GM23248 (cell line): ENCODE measurements around the gene ANKS1B. TPM values are rescaled to one million over a fixed set of nuclear protein-coding genes. Genes with fewer than 3 reads are reported as not detected.

Experiments
- DNase-seq: peaks from one replicate; pipeline ENCODE4 v3.0.0-alpha.2; 2015
- H2AFZ ChIP-seq: fragments of 200-600 bp; sonication (generic); 2 replicates; pipeline ENCODE4 v1.6.1; 2016; ENCODE audit warnings: antibody characterized with exemption
- H3F3A ChIP-seq: fragments of 200-600 bp; sonication (generic); 2 replicates; pipeline ENCODE4 v1.6.1; 2016; ENCODE audit warnings: mild to moderate bottlenecking, antibody characterized with exemption, mixed run types; ENCODE audit not compliant: insufficient read depth
- H3K27ac ChIP-seq: fragments of 200-600 bp; sonication (generic); 2 replicates; pipeline ENCODE4 v1.5.1; 2016; ENCODE audit warnings: mild to moderate bottlenecking
- H3K27me3 ChIP-seq: fragments of 200-600 bp; sonication (generic); replicated peaks from 2 replicates; pipeline ENCODE4 v1.6.1; 2016; ENCODE audit warnings: mild to moderate bottlenecking; ENCODE audit not compliant: insufficient read depth
- H3K36me3 ChIP-seq: fragments of 200-600 bp; sonication (generic); 2 replicates; pipeline ENCODE4 v1.6.1; 2016; ENCODE audit warnings: low read depth, mild to moderate bottlenecking
- H3K4me1 ChIP-seq: fragments of 200-600 bp; sonication (generic); 2 replicates; pipeline ENCODE4 v1.6.1; 2016; ENCODE audit warnings: mild to moderate bottlenecking; ENCODE audit not compliant: insufficient read depth
- H3K4me2 ChIP-seq: fragments of 200-600 bp; sonication (generic); one replicate; pipeline ENCODE4 v1.6.1; 2016; ENCODE audit warnings: mild to moderate bottlenecking; ENCODE audit not compliant: unreplicated experiment
- H3K4me3 ChIP-seq: fragments of 200-600 bp; sonication (generic); 2 replicates; pipeline ENCODE4 v1.5.1; 2016; ENCODE audit warnings: mild to moderate bottlenecking
- H3K79me2 ChIP-seq: fragments of 200-600 bp; sonication (generic); 2 replicates; pipeline ENCODE4 v1.6.1; 2016; ENCODE audit warnings: mild to moderate bottlenecking; ENCODE audit not compliant: insufficient read depth
- H3K9ac ChIP-seq: fragments of 200-600 bp; sonication (generic); 2 replicates; pipeline ENCODE4 v1.6.1; 2016; ENCODE audit warnings: mild to moderate bottlenecking
- H3K9me2 ChIP-seq: fragments of 200-600 bp; sonication (generic); 2 replicates; pipeline ENCODE4 v1.6.1; 2016; ENCODE audit warnings: mixed run types, mild to moderate bottlenecking, moderate library complexity; ENCODE audit not compliant: insufficient read depth
- H3K9me3 ChIP-seq: fragments of 200-600 bp; sonication (generic); one replicate; pipeline ENCODE4 v1.6.1; 2017; ENCODE audit warnings: low read depth
- H4K20me1 ChIP-seq: fragments of 200-600 bp; sonication (generic); 2 replicates; pipeline ENCODE4 v1.6.0; 2016; ENCODE audit not compliant: insufficient read depth
- EZH2 ChIP-seq: fragments of 200-600 bp; sonication (generic); IDR thresholded peaks from 2 replicates; pipeline ENCODE4 v1.6.1; 2018; ENCODE audit warnings: antibody characterized with exemption, mild to moderate bottlenecking; ENCODE audit not compliant: insufficient read depth, poor library complexity, severe bottlenecking
- EZH2phosphoT487 ChIP-seq: fragments of 200-600 bp; sonication (generic); IDR thresholded peaks from 2 replicates; pipeline ENCODE4 v1.6.1; 2018; ENCODE audit warnings: antibody characterized with exemption, moderate library complexity, mild to moderate bottlenecking, low read depth; ENCODE audit not compliant: insufficient read depth
- WGBS, 2 experiments: methylation state at CpG; one replicate each; pipeline ENCODE4 v1.1.6; 2015 to 2017; ENCODE audit warnings: low lambda C conversion rate in 2 of 2, low coverage in 1 of 2; ENCODE audit errors: missing lambda C conversion rate in 2 of 2; 5-methylcytosine and 5-hydroxymethylcytosine counted together
- in situ Hi-C: fragments of 300-500 bp; cut with MboI; formaldehyde crosslinking; loops from 2 replicates; pipeline ENCODE4 v1.15.0; 2020
- polyA plus RNA-seq: library from polyadenylated mRNA; unstranded; fragments of >200 nt; fragmentation: Nextera tagmentation; extraction: Ambion mirVana; gene quantifications from 2 replicates; pipeline ENCODE4 v1.2.1, GENCODE V29; 2016
- total RNA-seq: library from RNA; depleted of rRNA; stranded (reverse); fragments of >200 nt; shearing (Covaris generic); gene quantifications from 2 replicates; pipeline ENCODE4 v1.2.3, GENCODE V29; 2014

The ANKS1B gene
- total and polyA plus RNA-seq, 2 experiments from 2014 or later, result not detected

GRCh38 chr12:99367181-99367580 is 617.6 kb downstream of the ANKS1B start:
- H3K36me3 ChIP-seq, result no peaks in the 10 kb centered on the region
- no peak overlapping the region for H3K27ac ChIP-seq

GRCh38 chr12:99352269-99352668 is 632.5 kb downstream of the ANKS1B start:
- H2AFZ ChIP-seq, result no peak overlapping the region
- H3F3A ChIP-seq, result no peaks in the 10 kb centered on the region
- H3K9ac ChIP-seq, result no peak overlapping the region
- H4K20me1 ChIP-seq, result no peaks in the 10 kb centered on the region
- in situ Hi-C loops, result no loop called here
- no peaks in the 10 kb centered on the region for H3K9me2 ChIP-seq
- WGBS, 2 experiments, result 9 to 12% methylated on average over 3 of the region's 3 CpGs
- no peak overlapping the region for H3K4me2 ChIP-seq
- no peaks in the 10 kb centered on the region for H3K79me2 ChIP-seq
- H3K27me3 ChIP-seq, result 0 out of 2 replicates have a peak, but pooled peaks cover 5% of the 10 kb centered on the region
- DNase-seq, result no peak
- no peak overlapping the region for H3K27ac ChIP-seq
- H3K4me3 ChIP-seq, result no peak overlapping the region
- TF ChIP-seq EZH2 (no peak), EZH2phosphoT487 (no peak)
- H3K9me3 ChIP-seq, result no peaks in the 10 kb centered on the region
- H3K4me1 ChIP-seq, result no peaks in the 10 kb centered on the region
- H3K36me3 ChIP-seq, result no peaks in the 10 kb centered on the region

More at GRCh38 chr12:99367181-99367580, 617.6 kb downstream of the ANKS1B start:
- Histone ChIP-seq H3K9me3 (no peaks in the 10 kb centered on the region), H3K9me2 (no peaks in the 10 kb centered on the region), H3K79me2 (no peaks in the 10 kb centered on the region), H2AFZ (no peak overlapping the region), H3K27me3 (no peaks in the 10 kb centered on the region), H3K4me1 (no peaks in the 10 kb centered on the region), H3K4me2 (no peak overlapping the region), H3F3A (no peaks in the 10 kb centered on the region), H3K4me3 (no peak overlapping the region), H3K9ac (no peak overlapping the region), H4K20me1 (no peaks in the 10 kb centered on the region)
- in situ Hi-C loops, result no loop called here
- TF ChIP-seq EZH2 (no peak), EZH2phosphoT487 (no peak)
- WGBS, 2 experiments, result 18 to 22% methylated on average over 3 of the region's 3 CpGs
- no peak for DNase-seq

DNA sequence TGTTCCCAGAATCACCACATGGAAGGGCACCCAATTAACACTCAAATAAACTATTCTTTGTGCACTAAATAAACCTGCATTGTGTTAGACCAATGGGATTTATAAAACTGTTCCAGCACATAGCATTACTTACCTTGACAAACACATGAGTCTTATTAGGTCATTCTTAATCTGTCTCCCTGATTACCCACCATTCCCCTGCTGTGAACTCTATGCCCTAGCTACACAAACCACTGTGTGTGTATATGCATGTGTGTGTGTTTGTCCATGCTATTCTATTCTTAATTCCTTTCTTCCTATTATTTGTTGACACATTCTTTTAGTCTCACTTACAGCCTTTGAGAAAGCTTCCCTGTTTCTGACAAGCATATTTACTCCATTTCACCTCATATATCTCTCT is 640.8 kb downstream of the ANKS1B start:
- H3K27ac ChIP-seq, result no peak overlapping the region
- no peak overlapping the region for H3K9ac ChIP-seq
- no peaks in the 10 kb centered on the region for H3K79me2 ChIP-seq
- H4K20me1 ChIP-seq, result no peaks in the 10 kb centered on the region
- H3K4me3 ChIP-seq, result no peak overlapping the region
- H3K9me3 ChIP-seq, result no peaks in the 10 kb centered on the region
- in situ Hi-C loops, result no loop called here
- no peak overlapping the region for H3K4me2 ChIP-seq
- DNase-seq, result no peak
- no peaks in the 10 kb centered on the region for H3K9me2 ChIP-seq
- H3F3A ChIP-seq, result no peaks in the 10 kb centered on the region
- H3K36me3 ChIP-seq, result no peaks in the 10 kb centered on the region
- H3K27me3 ChIP-seq, result 0 out of 2 replicates have a peak, but pooled peaks cover 5% of the 10 kb centered on the region
- no peaks in the 10 kb centered on the region for H3K4me1 ChIP-seq
- TF ChIP-seq EZH2phosphoT487, result no peak
- H2AFZ ChIP-seq, result no peak overlapping the region

GRCh38 chr12:99339663-99340062 is 645.1 kb downstream of the ANKS1B start:
- no peaks in the 10 kb centered on the region for H3K79me2 ChIP-seq
- no peaks in the 10 kb centered on the region for H4K20me1 ChIP-seq
- no peak for TF ChIP-seq EZH2phosphoT487
- TF ChIP-seq EZH2, result no peak
- in situ Hi-C loops, result no loop called here
- no peaks in the 10 kb centered on the region for H3F3A ChIP-seq
- DNase-seq, result no peak
- H3K9me3 ChIP-seq, result no peaks in the 10 kb centered on the region
- no peak overlapping the region for H3K4me2 ChIP-seq
- no peak overlapping the region for H3K4me3 ChIP-seq
- H3K9me2 ChIP-seq, result no peaks in the 10 kb centered on the region
- H3K36me3 ChIP-seq, result no peaks in the 10 kb centered on the region
- H2AFZ ChIP-seq, result no peak overlapping the region
- no peaks in the 10 kb centered on the region for H3K4me1 ChIP-seq
- H3K27me3 ChIP-seq, result no peaks in the 10 kb centered on the region
- H3K27ac ChIP-seq, result no peak overlapping the region
- no peak overlapping the region for H3K9ac ChIP-seq
- WGBS, 2 experiments, result 53 to 64% methylated on average over 3 of the region's 3 CpGs
